Adrenal gland (tissue), 5 donors: ENCODE results near the gene DZIP1L.

ENCODE experiments used
- POLR2A ChIP-seq, 2 donors: fragments of 450-650 bp; IDR thresholded peaks; one replicate each; pipeline ENCODE4 v1.6.1; 2017; ENCODE audit warnings: antibody characterized with exemption in 2 of 2, mild to moderate bottlenecking in 2 of 2, moderate library complexity in 1 of 2
- TF ChIP-seq, protein P1 (sequence below), 6 experiments: fragments of 450-650 bp in 4 of 6; fragments of 200-600 bp in 2 of 6; sonication (generic) in 1 of 6; IDR thresholded peaks; 1 replicate in 5 of 6; 2 replicates in 1 of 6; pipeline versions ENCODE4 v1.5.1 to v1.8.0; 2016 to 2021; ENCODE audit warnings: antibody characterized with exemption in 6 of 6, mild to moderate bottlenecking in 2 of 6, moderate library complexity in 1 of 6
- donor health status: DM: no; HTN: no; CAD: no.

DNA sequence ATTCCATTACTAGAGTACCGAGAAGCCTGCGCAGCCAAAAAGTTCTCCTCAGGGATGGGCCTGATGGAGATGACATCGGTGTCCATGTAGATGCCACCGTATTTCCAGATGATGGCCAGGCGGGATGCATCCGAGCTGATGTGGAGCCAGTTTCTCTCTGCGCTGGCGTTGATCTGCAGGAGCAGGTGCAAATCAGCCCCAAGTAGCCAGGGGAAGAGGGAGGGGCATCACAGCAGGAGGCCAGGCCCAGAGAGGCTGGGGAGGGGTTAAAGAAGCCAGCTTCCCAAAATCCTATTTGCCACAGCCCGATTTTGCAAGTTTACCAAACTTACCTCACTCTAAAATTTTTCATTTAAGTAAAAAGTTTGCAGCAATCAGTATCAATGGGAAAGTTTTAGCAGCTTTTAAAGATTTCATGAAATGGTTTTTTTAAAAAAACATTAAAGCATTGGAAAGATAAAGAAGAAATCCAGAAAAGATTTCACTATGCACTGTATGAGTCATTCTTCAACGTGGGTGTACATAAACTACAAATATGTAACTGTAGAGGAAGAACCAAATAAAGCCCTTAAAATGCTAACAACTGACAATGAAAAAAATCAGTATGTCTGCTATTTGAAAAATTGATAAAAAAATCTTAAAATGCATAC is 9.4 kb upstream of the DZIP1L start:
- TF ChIP-seq POLR2A (IDR thresholded peaks at IDR 0.05): no peak
- TF ChIP-seq, protein P1, sequence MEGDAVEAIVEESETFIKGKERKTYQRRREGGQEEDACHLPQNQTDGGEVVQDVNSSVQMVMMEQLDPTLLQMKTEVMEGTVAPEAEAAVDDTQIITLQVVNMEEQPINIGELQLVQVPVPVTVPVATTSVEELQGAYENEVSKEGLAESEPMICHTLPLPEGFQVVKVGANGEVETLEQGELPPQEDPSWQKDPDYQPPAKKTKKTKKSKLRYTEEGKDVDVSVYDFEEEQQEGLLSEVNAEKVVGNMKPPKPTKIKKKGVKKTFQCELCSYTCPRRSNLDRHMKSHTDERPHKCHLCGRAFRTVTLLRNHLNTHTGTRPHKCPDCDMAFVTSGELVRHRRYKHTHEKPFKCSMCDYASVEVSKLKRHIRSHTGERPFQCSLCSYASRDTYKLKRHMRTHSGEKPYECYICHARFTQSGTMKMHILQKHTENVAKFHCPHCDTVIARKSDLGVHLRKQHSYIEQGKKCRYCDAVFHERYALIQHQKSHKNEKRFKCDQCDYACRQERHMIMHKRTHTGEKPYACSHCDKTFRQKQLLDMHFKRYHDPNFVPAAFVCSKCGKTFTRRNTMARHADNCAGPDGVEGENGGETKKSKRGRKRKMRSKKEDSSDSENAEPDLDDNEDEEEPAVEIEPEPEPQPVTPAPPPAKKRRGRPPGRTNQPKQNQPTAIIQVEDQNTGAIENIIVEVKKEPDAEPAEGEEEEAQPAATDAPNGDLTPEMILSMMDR (IDR thresholded peaks at IDR 0.05): no peak
